Measurements from ENCODE around the gene OGFOD2. TPM values are rescaled to one million over a fixed set of nuclear protein-coding genes. Genes with fewer than 3 reads are reported as not detected.
A peak's percentile ranks its signal among the peaks of the same experiment; 100 is the strongest.

The OGFOD2 gene
- total RNA-seq, 1 experiment from 2014 or later: 17.5 TPM

DNA sequence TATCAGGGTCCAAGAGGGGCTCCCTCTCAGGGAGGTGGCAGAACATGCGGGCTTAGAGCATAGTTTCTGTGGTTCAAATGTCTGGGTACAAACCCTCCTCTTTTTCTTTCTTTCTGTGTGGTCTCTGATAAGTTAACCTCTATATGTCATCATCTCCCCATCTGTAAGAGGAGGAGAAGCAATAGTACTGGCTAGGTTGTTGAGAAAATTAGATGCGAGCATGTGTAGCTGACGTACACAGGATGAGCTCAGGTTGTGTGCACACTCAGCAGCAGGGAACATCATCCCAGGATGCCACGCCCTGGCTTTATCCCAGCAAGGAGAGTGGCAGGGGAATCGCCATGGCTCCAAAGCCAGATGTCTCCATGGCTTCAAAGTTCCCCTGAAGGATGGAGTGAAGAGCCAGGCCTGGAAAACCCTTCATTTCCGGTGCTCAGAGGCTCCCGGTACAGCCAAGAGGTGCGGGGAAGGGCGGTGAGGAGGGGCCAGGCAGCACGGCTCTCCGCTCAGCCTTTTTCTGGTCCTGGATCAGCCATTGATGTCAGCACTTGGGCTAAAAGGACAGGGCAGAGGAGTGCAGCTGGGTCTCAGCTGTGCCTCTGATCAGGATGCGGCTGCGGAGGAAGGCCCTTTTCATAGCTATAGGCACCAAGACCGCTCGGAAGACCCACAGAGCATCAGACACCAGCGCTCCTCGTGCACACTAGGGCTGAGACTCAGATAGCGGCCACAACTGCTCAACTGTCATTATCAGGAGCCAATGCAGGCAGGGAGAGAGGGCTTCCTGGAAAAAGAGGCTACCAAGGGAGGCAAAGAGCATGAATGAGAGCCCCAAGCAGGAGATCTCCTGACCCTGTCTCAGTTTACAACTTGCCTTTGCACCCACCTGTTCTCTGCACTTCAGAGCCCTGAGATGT, 46.9 kb downstream of the OGFOD2 start:
- Mint-ChIP-seq H3K36me3 (ENCODE audit: insufficient read depth, unreplicated experiment) (no peaks in the 10 kb centered on the region), H3K9me3 (ENCODE audit: unreplicated experiment) (no peaks in the 10 kb centered on the region), H3K27ac (ENCODE audit: low read depth, unreplicated experiment) (no peak overlapping the region), H3K4me3 (ENCODE audit: unreplicated experiment) (no peak overlapping the region), H3K27me3 (ENCODE audit: insufficient read depth, unreplicated experiment) (no peaks in the 10 kb centered on the region), H3K4me1 (ENCODE audit: insufficient read depth, unreplicated experiment) (peaks cover 11% of the 10 kb centered on the region)
- POLR2A ChIA-PET: interaction anchor here (1.5 kb wide), 1 partner anchor 9 kb away, joined by 3 read pairs; no protein-coding TSS in a partner anchor
- BruUV-seq (replicated peaks): no TSS peak
- TF ChIP-seq, protein P1, sequence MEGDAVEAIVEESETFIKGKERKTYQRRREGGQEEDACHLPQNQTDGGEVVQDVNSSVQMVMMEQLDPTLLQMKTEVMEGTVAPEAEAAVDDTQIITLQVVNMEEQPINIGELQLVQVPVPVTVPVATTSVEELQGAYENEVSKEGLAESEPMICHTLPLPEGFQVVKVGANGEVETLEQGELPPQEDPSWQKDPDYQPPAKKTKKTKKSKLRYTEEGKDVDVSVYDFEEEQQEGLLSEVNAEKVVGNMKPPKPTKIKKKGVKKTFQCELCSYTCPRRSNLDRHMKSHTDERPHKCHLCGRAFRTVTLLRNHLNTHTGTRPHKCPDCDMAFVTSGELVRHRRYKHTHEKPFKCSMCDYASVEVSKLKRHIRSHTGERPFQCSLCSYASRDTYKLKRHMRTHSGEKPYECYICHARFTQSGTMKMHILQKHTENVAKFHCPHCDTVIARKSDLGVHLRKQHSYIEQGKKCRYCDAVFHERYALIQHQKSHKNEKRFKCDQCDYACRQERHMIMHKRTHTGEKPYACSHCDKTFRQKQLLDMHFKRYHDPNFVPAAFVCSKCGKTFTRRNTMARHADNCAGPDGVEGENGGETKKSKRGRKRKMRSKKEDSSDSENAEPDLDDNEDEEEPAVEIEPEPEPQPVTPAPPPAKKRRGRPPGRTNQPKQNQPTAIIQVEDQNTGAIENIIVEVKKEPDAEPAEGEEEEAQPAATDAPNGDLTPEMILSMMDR (IDR thresholded peaks at IDR 0.05; ENCODE audit: unreplicated experiment): no peak
- CTCF ChIA-PET: interaction anchor here (0.8 kb wide), 1 partner anchor 21 kb away, joined by 4 read pairs; no protein-coding TSS in a partner anchor
- intact Hi-C loops (cut with micrococcal nuclease): no loop called here
- no peak for DNase-seq (ENCODE audit: unreplicated experiment)

DNA sequence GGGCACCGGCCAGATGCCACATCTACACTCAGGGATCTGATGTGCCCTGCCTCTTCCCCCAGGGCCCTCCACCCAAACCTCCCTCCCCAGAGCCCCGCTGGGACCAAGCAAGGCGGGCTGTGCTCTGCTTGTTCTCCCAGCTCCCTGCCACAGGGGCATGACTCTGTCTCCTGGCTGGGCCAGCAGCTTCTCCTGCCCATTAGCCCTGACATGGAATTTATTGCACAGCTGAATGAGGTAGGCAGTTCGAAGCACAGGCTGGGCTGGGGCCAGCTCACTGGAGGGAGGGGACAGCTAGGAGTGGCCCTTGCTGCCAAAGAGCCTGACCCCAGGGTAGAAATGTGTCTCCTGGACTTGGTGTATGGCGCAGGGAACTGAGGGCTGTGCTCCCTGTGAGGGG, 47.8 kb downstream of the OGFOD2 start:
- Mint-ChIP-seq H3K9me3 (ENCODE audit: unreplicated experiment) (no peaks in the 10 kb centered on the region), H3K36me3 (ENCODE audit: insufficient read depth, unreplicated experiment) (no peaks in the 10 kb centered on the region), H3K27ac (ENCODE audit: low read depth, unreplicated experiment) (no peak overlapping the region), H3K4me3 (ENCODE audit: unreplicated experiment) (no peak overlapping the region), H3K4me1 (ENCODE audit: insufficient read depth, unreplicated experiment) (peaks cover 11% of the 10 kb centered on the region), H3K27me3 (ENCODE audit: insufficient read depth, unreplicated experiment) (no peaks in the 10 kb centered on the region)
- intact Hi-C loops (cut with micrococcal nuclease): no loop called here
- DNase-seq (ENCODE audit: unreplicated experiment): no peak
- no TSS peak for BruUV-seq (replicated peaks)
- TF ChIP-seq, protein P1 (IDR thresholded peaks at IDR 0.05; ENCODE audit: unreplicated experiment): no peak
- ChIA-PET POLR2A (interaction anchor here (0.5 to 1.5 kb wide), 4 partner anchors 8 to 262 kb away, joined by 3 read pairs; no protein-coding TSS in a partner anchor), CTCF (no interaction called here)

DNA sequence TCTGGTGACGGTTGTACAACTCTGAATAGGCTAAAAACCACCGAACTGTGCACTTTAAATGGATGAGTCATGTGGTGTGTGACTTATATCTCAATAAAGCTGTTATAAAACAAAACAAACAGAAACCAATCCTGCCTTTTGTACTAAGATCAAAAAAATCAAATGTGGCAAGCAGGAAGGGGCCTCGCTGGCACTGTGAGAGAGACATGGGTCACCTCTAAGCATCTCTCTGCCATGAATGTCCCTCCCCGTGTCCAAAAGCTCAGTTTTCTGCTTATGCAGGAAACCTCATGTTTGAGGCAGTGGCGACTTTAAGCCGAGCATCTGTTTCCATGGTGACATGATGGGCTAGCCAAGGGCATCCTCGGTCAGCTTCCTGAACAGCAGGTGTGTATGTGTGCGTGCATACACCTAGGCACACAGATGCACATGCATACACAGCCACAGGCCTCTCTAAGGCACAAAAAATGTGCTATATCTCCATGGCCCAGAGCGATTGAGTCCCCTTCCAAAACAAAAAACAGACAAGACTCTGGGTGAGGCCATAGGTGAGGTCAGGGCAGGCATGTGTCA, 49.9 kb downstream of the OGFOD2 start:
- POLR2A ChIA-PET: no interaction called here
- H3K9me3 Mint-ChIP-seq (ENCODE audit: unreplicated experiment): no peaks in the 10 kb centered on the region
- TF ChIP-seq, protein P1 (IDR thresholded peaks at IDR 0.05; ENCODE audit: unreplicated experiment): no peak
- H3K27ac Mint-ChIP-seq (ENCODE audit: low read depth, unreplicated experiment): no peak overlapping the region
- no peaks in the 10 kb centered on the region for H3K4me1 Mint-ChIP-seq (ENCODE audit: insufficient read depth, unreplicated experiment)
- intact Hi-C loops (cut with micrococcal nuclease): no loop called here
- H3K4me3 Mint-ChIP-seq (ENCODE audit: unreplicated experiment): no peak overlapping the region
- no peaks in the 10 kb centered on the region for H3K27me3 Mint-ChIP-seq (ENCODE audit: insufficient read depth, unreplicated experiment)
- BruUV-seq (replicated peaks): no TSS peak
- peak; percentile 3 for DNase-seq (ENCODE audit: unreplicated experiment)
- CTCF ChIA-PET: no interaction called here
- no peaks in the 10 kb centered on the region for H3K36me3 Mint-ChIP-seq (ENCODE audit: insufficient read depth, unreplicated experiment)

DNA sequence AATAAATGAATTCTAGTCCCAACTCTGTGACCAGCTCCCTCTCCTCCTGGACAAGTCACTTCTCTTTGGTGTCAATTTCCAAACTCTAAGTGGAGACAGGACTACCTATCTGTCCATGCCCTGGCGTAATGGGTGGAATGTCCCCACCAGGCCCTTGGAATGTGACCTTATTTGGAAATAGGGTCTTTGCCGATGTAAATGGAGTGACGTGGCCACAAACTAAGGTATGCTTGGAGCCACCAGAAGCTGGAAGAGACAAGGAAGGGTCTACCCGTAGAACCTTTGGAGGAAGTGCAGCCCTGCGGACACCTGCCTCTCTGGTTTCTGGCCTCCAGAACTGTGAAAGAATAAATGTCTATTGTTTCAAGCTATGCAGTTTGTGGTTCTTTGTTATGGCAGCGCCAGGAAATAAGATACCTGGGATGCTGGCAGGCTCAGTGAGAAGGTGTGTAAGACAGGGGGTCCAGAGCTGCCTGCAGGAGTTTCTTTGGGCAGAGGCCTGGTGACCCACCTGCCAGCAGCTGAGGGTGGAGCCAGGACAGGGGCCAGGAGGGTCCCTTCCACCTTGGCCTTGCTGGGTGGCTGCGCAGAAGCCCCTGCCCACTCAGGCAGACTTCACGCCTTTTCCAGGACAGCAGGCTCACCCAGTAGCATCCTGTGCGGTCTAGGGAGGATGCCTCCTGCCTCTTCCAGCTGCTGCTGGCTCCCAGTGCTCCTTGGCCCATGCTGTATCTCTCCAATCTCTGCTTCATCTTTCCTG, 51.2 kb downstream of the OGFOD2 start:
- CTCF ChIA-PET: interaction anchor here (0.6 kb wide), 1 partner anchor 48 kb away, joined by 3 read pairs; no protein-coding TSS in a partner anchor
- Mint-ChIP-seq H3K4me3 (ENCODE audit: unreplicated experiment) (no peak overlapping the region), H3K36me3 (ENCODE audit: insufficient read depth, unreplicated experiment) (no peaks in the 10 kb centered on the region), H3K4me1 (ENCODE audit: insufficient read depth, unreplicated experiment) (no peaks in the 10 kb centered on the region), H3K27ac (ENCODE audit: low read depth, unreplicated experiment) (no peak overlapping the region), H3K9me3 (ENCODE audit: unreplicated experiment) (no peaks in the 10 kb centered on the region), H3K27me3 (ENCODE audit: insufficient read depth, unreplicated experiment) (no peaks in the 10 kb centered on the region)
- POLR2A ChIA-PET: no interaction called here
- DNase-seq (ENCODE audit: unreplicated experiment): no peak
- no TSS peak for BruUV-seq (replicated peaks)
- intact Hi-C loops (cut with micrococcal nuclease): no loop called here
- TF ChIP-seq, protein P1 (IDR thresholded peaks at IDR 0.05; ENCODE audit: unreplicated experiment): no peak

All from MCF 10A (cell line).